Psoas muscle (tissue), 8 donors: Measurements from ENCODE around the gene TMEM126B. TPM values are rescaled to one million over a fixed set of nuclear protein-coding genes. Genes with fewer than 3 reads are reported as not detected.
A peak's percentile ranks its signal among the peaks of the same experiment; 100 is the strongest.
"Not testable (repeated sequence)": the region's sequence is repeated elsewhere in the genome, so short reads cannot be mapped to it uniquely, and the experiment has no call there.

Experiments
- ATAC-seq, 4 donors: fragments of 200-7000 bp; cut with Tn5 transposase; one replicate each; pipeline ENCODE4 v1.9.1; 2020; ENCODE audit warnings: moderate library complexity in 3 of 4, mild to moderate bottlenecking in 2 of 4
- DNase-seq, 2 donors: peaks; one replicate each; pipeline ENCODE4 v3.0.0-alpha.2; 2020
- H3K27ac ChIP-seq: fragments of 200-600 bp; one replicate; pipeline ENCODE4 v1.8.0; 2022
- H3K27me3 ChIP-seq, 3 donors: fragments of 200-600 bp in 1 of 3; one replicate each; pipeline versions ENCODE4 v1.6.1 to v1.8.0; 2013 to 2022; ENCODE audit warnings: low read length in 2 of 3, mild to moderate bottlenecking in 2 of 3, moderate library complexity in 1 of 3; ENCODE audit not compliant: insufficient read depth in 3 of 3
- H3K36me3 ChIP-seq, 2 donors: fragments of 200-600 bp in 1 of 2; one replicate each; pipeline versions ENCODE4 v1.6.1 to v1.8.0; 2013 to 2022; ENCODE audit warnings: low read depth in 1 of 2, mild to moderate bottlenecking in 1 of 2, moderate library complexity in 1 of 2; ENCODE audit not compliant: insufficient read depth in 1 of 2
- H3K4me1 ChIP-seq: fragments of 200-600 bp; one replicate; pipeline ENCODE4 v1.8.0; 2022
- H3K4me3 ChIP-seq: fragments of 200-600 bp; one replicate; pipeline ENCODE4 v1.8.0; 2022; ENCODE audit warnings: mild to moderate bottlenecking
- H3K9me3 ChIP-seq: fragments of 200-600 bp; one replicate; pipeline ENCODE4 v1.8.0; 2022
- WGBS, 3 donors: extraction: QIAGEN DNeasy Blood & Tissue Kit; methylation state at CpG; one replicate each; pipeline versions ENCODE4 v1.1.6 to v1.1.7; 2013; 5-methylcytosine and 5-hydroxymethylcytosine counted together
- intact Hi-C, 2 donors: fragments of 100-400 bp; cut with DNase I; formaldehyde crosslinking; loops; one replicate each; pipeline versions ENCODE4 v1.11.0 to v1.14.2; 2022
- polyA plus RNA-seq, 3 donors: library from polyadenylated mRNA; stranded (reverse); fragments of 200-250 nt; gene quantifications; one replicate each; pipeline ENCODE4 v1.2.3, GENCODE V29; 2013
- total RNA-seq, 4 donors: library from RNA; stranded (reverse); fragmentation: NEBNext Ultra II Directional in 2 of 4; extraction: Animal tissue kit (Norgen Biotek cat#: 25700) in 2 of 4; gene quantifications; one replicate each; pipeline versions ENCODE4 v1.2.1 to v1.2.4, GENCODE V29; 2021 to 2023
- TF ChIP-seq, protein P1 (sequence below): fragments of 200-600 bp; IDR thresholded peaks from one replicate; pipeline ENCODE4 v1.8.0; 2022; ENCODE audit warnings: antibody characterized with exemption
- donor health status: healthy with polysubstance abuse.
- donor health status: DM: no; HTN: no; CAD: no; lungs with moderate emphysema.
- donor health status: Bipolar disorder and iron deficiency.
- donor health status: healthy.
- donor health status: DM: yes; HTN: yes; CAD: no.
- donor health status: DM: no; HTN: no; CAD: no.
- donor health status: DM: no; HTN: no; CAD: no.
- donor health status: DM: yes; HTN: yes; CAD: no.

TMEM126B gene
- total and polyA plus RNA-seq, 7 donors = 20.0 to 40.6 (median 28.6) TPM

DNA sequence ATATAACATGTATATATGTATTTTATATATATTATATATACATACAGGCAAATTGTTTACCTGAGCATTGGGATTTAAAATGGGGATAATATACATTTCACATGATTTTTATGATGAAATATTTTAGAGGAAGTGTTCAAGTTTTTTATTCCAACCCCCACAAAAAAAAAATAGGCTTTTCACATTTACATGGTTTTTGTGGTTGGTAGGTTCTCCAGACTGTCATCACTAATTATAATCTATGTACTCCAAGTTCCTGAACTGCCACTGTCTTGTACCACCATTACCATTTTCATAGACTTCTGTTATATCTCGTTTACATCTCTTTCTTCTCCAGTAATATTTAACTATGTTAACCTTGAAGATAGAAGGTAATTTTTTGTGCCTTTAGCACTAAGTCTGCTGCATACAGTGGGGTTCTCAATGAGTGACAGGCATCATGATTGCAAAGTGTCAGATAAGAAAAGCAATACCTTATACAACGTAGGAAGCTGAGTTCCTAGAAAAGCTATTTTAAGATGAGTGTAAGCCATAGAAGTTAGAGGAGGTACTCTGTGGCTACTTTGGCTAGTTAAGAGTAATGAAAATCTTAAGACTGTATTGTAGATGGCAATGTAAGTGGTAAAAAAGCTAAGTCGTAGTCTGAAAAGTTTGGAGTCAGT, 24.5 kb downstream of the TMEM126B start:
- peaks cover 0 to 66% of the 10 kb centered on the region in 2 donors for H3K36me3 ChIP-seq
- ATAC-seq (no peak), DNase-seq (no peak)
- TF ChIP-seq, protein P1, sequence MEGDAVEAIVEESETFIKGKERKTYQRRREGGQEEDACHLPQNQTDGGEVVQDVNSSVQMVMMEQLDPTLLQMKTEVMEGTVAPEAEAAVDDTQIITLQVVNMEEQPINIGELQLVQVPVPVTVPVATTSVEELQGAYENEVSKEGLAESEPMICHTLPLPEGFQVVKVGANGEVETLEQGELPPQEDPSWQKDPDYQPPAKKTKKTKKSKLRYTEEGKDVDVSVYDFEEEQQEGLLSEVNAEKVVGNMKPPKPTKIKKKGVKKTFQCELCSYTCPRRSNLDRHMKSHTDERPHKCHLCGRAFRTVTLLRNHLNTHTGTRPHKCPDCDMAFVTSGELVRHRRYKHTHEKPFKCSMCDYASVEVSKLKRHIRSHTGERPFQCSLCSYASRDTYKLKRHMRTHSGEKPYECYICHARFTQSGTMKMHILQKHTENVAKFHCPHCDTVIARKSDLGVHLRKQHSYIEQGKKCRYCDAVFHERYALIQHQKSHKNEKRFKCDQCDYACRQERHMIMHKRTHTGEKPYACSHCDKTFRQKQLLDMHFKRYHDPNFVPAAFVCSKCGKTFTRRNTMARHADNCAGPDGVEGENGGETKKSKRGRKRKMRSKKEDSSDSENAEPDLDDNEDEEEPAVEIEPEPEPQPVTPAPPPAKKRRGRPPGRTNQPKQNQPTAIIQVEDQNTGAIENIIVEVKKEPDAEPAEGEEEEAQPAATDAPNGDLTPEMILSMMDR = no peak
- no peak overlapping the region for H3K4me3 ChIP-seq
- no peaks in the 10 kb centered on the region for H3K9me3 ChIP-seq
- peaks cover 26% of the 10 kb centered on the region for H3K4me1 ChIP-seq
- H3K27me3 ChIP-seq = no peaks in the 10 kb centered on the region
- no peak overlapping the region for H3K27ac ChIP-seq
- WGBS, 3 donors = 47 to 64% (median 47%) methylated on average over 3 of the region's 3 CpGs
- intact Hi-C loops = no loop called here

DNA sequence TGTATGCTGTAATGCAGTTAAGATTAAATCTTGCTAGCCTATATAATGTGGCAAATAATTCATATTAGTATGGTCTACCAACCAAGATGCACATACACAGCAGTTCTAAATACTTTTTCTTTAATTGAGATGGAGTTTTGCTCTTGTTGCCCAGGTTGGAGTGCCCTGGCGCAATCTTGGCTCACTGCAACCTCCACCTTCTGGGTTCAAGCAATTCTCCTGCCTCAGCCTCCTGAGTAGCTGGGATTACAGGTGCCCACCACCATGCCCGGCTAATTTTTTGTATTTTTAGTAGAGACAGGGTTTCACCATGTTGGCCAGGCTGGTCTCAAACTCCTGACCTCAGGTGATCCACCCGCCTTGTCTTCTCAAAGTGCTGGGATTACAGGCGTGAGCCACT, 25.9 kb downstream of the TMEM126B start:
- H3K4me3 ChIP-seq, H3K27ac ChIP-seq, H3K27me3 ChIP-seq, DNase-seq, intact Hi-C loops, ATAC-seq, H3K9me3 ChIP-seq: not testable (repeated sequence)
- WGBS, 3 donors = 95 to 99% (median 98%) methylated on average over 3 to 4 of the region's 4 CpGs
- Histone ChIP-seq H3K36me3 (peaks cover 0 to 76% of the 10 kb centered on the region in 2 donors), H3K4me1 (peaks cover 26% of the 10 kb centered on the region)

DNA sequence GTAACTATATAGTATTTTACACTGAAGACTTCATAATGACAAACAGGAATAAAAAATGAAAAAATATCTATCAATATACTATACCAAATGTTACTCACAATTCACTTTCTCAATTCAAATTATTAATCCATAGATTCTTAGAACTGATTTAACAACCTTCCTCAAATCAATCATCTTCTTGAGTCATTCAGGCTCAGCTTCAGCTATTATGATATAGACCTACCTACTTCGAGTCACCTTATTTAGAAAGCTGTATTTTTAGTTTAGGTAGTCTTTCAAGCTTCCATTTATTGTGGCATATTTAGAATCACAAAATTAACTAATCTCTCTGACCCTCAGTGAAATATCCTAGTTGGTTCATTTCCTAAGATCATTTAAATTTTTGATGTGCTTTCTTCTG, 28.4 kb downstream of the TMEM126B start:
- TF ChIP-seq, protein P1 = no peak
- H3K27me3 ChIP-seq = no peaks in the 10 kb centered on the region
- ATAC-seq (no peak), DNase-seq (no peak)
- peaks cover 0 to 91% of the 10 kb centered on the region in 2 donors for H3K36me3 ChIP-seq
- peaks cover 47% of the 10 kb centered on the region for H3K4me1 ChIP-seq
- no peaks in the 10 kb centered on the region for H3K9me3 ChIP-seq
- H3K27ac ChIP-seq = no peak overlapping the region
- intact Hi-C loops = no loop called here
- H3K4me3 ChIP-seq = no peak overlapping the region
- WGBS, 3 donors = 84 to 91% (median 87%) methylated on average over 1 of the region's 1 CpG

- WGBS, 3 donors = 31 to 60% (median 47%) methylated on average over 1 of the region's 1 CpG
- intact Hi-C loops = no loop called here
- Histone ChIP-seq H3K36me3 (peaks cover 0 to 84% of the 10 kb centered on the region in 2 donors), H3K4me1 (peaks cover 52% of the 10 kb centered on the region), H3K27me3 (no peaks in the 10 kb centered on the region), H3K27ac (no peak overlapping the region), H3K9me3 (no peaks in the 10 kb centered on the region), H3K4me3 (no peak overlapping the region)
- TF ChIP-seq, protein P1 = no peak
- ATAC-seq (no peak), DNase-seq (no peak)
Measured at GRCh38 chr11:85658180-85658579, 29.8 kb downstream of the TMEM126B start.

DNA sequence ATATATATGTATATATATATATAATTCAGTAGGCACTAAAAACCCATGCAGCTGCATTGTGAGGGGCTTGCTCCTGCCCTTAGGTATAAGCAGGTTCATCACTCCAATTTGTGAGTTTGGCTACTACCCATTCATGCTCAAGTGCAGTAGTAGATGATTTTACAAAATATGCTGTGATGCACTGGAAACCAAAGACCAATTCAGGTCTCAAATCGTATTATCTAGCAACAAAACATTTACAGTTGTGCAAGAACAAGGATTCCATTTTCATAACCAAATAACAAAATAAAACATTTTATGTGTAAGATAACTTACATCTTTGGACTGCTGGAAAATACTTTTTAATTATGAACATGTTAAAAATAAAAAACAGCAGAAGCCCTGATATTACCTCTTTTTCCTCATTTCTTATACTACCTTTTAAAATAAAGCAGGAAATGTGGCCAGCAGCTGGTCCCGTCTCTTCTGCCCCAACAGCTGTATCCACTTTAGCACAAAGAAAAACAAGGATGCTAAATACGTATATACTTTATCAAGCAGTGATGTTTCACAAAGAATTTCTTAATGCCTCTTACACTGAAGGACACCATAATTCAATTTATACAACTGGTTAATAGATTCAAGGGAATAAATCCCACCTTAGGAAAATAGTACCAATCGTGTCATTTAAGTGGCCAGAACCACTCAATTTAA, 33.7 kb downstream of the TMEM126B start:
- ATAC-seq (no peak), DNase-seq (no peak)
- Histone ChIP-seq H3K27ac (peak overlapping the region; percentile 34), H3K27me3 (no peaks in the 10 kb centered on the region), H3K36me3 (peaks cover 0 to 45% of the 10 kb centered on the region in 2 donors), H3K4me3 (peak overlapping the region; percentile 94), H3K9me3 (no peaks in the 10 kb centered on the region), H3K4me1 (peaks cover 47% of the 10 kb centered on the region)
- WGBS, 3 donors = 5 to 9% (median 7%) methylated on average over 4 of the region's 4 CpGs
- TF ChIP-seq, protein P1 = no peak
- intact Hi-C loops = loop anchor here in 1 of 2 donors (5.0 kb wide), 1 partner anchor 35 kb away; the partner anchor contains the start of genes DLG2 and TMEM126B
